ENCODE data around the gene GALM.

DNA sequence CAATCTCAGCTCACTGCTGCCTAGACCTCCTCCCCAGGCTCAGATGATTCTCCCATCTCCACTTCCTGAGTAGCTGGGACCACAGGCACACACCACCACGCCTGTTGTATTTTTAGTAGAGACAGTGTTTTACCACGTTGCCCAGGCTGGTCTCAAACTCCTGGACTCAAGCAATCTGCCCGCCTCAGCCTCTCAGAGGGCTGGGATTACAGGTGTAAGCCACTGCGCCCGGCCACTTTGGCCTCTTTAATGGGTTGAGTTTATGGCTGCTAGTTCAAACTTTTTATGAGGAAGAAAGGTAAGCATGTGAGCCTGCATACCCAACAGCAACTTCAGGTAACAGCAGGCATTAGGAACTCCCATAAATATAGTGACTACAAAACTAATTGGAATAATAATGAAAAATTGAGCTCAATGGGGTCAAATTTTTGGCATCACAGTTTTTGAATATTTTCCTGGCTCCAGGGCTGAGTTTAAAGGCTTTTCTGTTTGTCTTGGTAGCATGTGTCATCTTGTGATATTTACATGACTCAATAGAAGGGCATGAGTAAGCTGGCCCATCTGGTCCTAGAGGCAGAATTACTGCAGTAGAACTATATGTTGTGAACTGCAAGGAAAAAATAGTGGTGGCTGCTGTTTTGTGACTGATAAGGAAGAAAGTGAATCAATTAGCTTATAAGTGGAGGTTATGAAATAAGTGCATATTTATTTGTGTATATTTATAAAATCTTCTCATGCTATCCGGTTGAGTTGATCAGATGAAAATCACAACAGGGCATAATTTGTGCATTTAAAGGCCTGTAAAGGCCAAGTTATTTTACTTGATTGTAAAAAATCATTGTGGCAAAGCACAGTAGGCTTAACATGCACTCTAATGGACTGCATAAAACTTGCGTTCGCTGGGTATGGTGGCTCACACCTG is 24.8 kb downstream of the GALM start:
- TF ChIP-seq, protein P1, sequence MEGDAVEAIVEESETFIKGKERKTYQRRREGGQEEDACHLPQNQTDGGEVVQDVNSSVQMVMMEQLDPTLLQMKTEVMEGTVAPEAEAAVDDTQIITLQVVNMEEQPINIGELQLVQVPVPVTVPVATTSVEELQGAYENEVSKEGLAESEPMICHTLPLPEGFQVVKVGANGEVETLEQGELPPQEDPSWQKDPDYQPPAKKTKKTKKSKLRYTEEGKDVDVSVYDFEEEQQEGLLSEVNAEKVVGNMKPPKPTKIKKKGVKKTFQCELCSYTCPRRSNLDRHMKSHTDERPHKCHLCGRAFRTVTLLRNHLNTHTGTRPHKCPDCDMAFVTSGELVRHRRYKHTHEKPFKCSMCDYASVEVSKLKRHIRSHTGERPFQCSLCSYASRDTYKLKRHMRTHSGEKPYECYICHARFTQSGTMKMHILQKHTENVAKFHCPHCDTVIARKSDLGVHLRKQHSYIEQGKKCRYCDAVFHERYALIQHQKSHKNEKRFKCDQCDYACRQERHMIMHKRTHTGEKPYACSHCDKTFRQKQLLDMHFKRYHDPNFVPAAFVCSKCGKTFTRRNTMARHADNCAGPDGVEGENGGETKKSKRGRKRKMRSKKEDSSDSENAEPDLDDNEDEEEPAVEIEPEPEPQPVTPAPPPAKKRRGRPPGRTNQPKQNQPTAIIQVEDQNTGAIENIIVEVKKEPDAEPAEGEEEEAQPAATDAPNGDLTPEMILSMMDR (IDR thresholded peaks at IDR 0.05) = no peak
- TF ChIP-seq POLR2A (IDR thresholded peaks at IDR 0.05) = no peak
